NT2/D1 (cell line): ENCODE data around the gene SDK1.

Experiments used
- SUZ12 ChIP-seq: IDR thresholded peaks from 2 replicates; pipeline ENCODE4 v1.6.1; 2011; ENCODE audit not compliant: insufficient read length, insufficient read depth; ENCODE audit errors: extremely low read depth
- YY1 ChIP-seq: IDR thresholded peaks from 2 replicates; pipeline ENCODE4 v1.6.1; 2011; ENCODE audit not compliant: insufficient read length, insufficient read depth
- ZNF274 ChIP-seq: IDR thresholded peaks from 2 replicates; pipeline ENCODE4 v1.6.1; 2011; ENCODE audit warnings: mild to moderate bottlenecking, low read depth, low read length

DNA sequence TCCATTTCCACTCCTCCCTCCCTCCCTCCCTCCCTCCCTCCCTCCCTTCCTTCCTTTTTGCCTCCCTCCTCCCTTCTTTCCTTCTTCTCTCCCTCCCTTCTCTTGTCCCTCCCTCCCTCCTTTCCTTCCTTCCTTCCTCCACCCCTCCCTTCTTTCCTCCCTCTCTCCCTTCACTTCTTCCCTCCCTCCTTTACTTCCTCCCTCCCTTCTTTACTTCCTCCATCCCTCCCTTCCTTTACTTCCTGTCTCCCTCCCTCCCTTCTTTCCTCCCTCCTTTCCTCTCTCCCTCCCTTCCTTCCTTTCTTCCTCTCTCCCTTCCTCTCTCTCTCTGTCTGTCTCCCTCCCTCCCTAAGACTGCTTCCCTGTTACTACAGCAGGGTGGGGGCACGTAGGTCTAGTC, 782.5 kb downstream of the SDK1 start:
- no peak for TF ChIP-seq SUZ12
- TF ChIP-seq ZNF274: no peak
- TF ChIP-seq YY1: no peak
